NCI-H1092 (cell line): Measurements from ENCODE around the gene NGEF.

ENCODE experiments used
- DNase-seq: peaks from one replicate; lab custom pipeline; 2025; lab: John Stamatoyannopoulos, UW

NGEF gene

DNA sequence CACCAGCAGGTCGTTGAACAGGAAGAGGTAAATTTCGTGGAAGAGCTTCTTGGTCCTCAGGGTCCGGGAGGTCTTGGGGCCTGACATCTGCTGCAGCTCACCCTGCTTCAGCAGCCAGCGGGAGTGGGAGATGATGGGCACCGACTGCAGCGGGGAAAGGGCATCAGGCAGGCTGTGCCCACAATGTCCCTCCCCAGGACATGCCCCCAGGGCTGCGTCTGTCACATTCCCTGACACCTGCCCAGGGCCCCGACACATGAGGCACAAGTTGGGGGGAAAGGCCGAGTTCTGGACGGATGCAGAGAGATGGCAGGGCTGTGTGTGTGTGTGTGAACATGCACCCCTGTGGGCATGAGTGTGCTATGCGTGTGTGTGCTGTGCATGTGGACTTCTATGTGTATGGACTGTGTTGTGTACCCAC, 129.0 kb downstream of the NGEF start:
- DNase-seq, result no peak

DNA sequence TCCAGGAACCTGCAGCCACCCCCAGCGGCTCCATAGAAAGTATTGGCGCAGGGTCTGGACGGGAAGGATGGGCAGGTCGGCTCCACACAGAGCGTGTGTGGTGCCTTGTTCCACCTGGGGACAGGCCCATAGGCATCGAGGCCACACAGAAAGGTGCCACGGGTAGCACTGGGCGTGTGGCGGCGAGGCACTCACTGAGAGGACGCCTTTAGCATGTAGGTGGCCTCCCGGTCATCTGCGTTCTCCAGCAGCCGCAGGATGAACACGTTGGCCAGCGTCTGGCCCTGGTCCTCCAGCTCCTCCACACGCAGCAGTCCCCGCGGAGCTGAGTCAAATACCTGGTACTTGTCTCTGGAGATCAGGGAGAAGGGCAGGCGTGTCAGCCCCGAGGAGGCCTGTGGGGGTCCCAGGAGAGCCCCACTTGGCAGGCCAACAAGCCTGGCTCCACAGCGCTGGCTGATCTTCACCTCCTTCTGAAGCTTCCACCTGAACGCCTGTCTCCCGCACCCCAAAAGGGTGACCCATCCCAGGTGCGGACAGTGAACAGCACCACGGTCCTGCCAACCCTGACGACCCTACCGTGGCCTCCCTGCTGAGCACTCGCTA, 129.8 kb downstream of the NGEF start:
- DNase-seq, result no peak

DNA sequence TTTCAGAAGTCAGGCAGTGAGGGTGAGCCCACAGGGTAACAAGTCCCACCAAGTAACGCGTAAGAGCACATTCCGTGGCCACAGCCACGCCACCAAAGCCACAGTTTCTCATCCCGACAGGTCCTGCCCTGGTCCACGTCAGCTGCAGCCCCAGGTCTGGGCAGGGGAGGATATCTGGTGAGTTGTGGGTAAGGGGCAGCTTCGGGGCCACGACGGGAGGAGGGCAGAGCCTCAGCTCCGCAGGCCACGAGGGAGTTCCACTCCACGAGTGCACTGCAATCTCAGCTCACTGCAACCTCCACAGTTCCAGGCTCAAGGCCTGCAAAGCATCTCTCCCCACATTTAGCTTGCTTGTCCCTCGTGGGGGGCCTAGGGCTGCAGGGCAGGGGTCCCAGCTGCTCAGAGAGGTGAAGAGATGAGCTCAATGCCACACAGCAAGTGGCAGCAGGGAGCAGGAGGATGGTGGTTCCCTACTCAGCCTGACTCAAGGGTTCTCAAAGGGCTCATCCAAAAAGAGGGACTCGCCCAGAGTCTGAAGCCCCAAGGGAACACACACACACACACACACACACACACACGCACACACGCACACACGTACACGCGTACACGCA, 130.4 kb downstream of the NGEF start:
- no peak for DNase-seq

DNA sequence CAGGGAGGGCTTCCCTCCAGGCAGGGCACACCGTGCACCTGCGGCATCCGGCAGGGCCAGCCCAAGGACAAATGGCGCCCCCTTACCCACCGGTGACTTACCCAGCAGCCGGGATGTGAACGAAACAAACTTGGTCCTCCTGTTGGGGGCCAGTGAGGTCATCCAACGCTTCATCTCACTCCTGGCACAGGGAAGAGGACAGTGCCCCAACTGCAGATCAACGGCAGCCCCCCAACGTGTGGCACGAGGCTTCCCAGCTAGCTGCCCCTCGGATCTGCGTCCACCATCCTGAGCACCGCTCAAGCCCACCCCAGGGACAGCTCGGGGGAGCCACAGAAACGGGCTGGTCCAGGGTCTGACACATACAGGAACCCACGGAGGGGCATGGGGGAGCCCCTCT, 131.0 kb downstream of the NGEF start:
- DNase-seq, result no peak

DNA sequence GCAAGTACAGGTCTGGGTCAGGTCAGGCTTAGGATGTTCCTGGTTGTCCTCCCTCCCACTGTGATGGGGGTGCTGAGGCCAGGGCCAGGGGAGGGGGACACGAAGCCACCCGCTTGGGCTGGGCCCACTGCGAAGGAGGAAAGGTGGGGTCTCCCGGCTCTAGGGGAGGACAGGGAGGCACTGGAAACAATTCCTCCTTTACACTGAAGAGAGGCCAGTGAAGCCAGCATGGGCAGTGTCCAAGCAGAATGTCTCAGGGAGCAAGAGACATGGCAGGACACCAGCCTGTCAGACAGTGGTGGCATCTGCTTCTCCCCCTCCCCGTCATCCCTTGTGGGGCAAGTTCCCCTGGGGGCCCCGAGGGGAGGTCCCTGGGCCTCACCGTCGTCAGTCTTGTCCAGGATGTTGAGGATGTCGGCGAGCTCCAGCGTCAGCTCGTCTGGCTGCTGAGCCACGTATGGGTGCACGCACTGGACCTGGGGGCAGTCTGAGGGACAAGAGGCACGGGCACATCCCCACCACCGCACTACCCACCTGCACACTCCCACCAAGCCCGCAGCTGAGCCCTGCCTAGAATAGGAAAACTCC, 132.2 kb downstream of the NGEF start:
- no peak for DNase-seq

DNA sequence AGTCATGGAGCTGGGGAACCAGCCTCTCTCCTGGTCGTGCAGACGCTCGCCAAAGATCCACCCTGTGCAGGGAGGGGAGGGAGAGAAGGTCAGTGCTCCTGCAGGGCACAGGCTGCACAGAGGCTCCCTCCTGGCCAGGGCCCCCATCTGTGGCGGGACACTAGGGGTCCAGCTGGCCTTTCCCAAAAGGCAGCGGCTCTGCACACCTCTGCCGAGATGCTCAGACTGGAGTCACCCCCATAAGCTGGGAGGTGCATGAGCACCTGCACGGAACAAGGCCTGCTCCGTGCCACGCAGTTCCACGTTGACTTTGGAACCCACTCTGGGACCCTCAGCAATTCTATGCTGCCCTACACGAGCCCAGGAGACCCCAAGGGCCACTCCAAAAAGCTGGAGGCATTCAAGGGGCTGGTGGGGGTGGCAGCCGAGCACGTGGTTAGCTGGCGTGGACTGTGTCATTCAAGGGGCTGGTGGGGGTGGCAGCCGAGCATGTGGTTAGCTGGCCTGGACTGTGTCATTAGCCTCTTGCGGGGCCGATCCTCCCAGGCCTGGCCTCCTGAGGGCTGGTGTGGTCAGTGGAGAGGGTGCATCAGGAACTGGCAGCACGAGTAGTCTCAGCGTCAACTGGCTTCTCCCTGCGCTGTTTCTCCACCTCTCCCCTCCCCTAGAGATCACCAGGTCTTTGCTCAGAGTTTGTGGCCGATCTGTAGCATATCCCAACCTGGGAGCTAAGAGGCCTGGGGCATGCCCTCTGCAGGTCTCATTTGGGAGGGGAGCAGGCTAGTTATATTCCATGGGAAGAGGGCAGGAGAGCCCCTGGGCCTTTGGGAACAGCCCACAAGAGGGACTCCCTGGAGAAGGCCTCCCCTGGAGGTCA, 133.2 kb downstream of the NGEF start:
- no peak for DNase-seq

DNA sequence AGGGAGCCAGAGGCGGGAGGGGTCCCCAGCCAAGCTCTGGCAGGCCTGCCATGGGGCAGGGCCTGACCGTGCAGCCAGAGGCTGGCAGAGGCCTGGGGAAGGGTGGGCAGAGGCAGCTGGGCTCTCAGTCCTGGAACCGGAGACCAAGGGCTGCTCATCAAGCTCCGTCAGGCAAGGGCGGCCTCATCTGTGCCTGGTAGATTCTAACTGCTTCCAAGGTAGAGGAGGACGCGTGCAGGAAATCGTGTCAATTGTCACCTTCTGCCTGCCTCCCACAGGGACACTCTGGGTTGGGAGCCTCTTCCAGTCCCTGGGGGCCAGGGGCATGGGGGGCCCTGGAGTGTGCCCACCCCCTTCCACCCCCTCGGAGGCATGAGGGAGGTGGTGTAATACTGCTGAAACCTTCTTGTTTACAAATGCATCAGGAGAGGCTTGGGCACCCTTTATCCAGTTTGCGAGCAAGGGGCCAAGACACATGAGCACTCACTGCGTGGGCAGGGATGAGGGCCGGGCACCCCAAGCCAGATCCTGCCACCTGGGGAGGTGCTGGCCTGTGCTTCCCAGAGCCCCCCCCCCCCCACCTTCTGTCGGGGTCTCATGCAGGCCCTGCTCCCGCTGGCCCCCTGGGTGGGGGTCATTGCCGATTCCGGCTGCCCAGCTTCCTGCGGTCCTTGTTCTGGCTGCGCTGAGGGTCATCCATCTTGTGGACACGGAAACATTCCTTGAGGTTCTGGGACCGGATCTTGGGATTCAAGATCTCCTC, 134.0 kb downstream of the NGEF start:
- DNase-seq, result no peak

DNA sequence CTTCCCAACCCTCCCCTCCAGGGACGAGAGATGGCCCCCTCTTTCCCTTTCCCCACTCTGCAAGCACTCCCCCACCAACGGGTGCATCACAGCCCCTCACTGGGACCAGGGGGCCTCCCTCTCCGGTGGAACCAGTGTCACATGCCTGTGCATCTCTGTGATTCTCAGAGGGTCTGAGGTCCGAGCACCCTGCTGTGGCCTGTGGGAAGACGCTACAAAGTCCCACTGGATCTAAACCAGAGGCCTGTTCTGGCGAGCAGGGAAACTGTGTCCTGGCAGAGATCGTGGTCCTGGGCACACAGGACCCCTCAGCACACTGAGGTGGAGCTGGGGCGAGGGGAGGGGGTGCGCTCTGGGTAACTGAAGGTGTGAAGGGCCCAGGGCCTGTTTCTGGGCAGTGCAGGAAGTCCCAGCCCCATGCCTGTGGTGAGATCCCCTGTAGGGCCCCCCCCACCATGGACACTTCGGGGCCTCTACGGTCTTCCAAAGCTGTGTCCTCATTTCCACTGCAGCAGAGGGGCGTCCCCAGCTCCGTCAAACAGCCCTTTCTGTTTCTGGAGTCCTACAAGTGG, 135.0 kb downstream of the NGEF start:
- DNase-seq, result no peak

DNA sequence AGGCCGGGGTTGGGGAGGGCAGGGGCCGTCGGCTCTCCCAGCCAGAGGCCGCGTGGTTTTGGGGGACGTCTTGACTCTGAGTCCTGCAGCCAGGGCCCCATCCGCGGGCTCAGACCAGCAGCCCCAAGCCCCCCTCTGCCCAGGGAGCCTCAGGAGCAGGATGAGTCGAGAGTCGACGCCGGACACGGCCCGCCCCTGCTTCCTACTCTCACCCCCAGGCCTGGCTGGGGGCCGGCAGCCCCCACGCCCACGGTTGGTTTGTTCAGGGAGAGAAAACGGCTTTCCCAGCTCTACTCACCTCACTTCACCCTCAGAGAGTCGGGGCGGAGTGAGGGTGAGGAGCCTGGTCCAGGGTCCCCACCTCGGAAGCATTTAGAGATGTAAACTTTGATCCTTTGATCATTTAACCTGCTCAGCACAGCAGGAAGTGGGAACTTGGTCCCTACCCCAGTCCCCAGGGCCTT, 136.0 kb downstream of the NGEF start:
- no peak for DNase-seq

DNA sequence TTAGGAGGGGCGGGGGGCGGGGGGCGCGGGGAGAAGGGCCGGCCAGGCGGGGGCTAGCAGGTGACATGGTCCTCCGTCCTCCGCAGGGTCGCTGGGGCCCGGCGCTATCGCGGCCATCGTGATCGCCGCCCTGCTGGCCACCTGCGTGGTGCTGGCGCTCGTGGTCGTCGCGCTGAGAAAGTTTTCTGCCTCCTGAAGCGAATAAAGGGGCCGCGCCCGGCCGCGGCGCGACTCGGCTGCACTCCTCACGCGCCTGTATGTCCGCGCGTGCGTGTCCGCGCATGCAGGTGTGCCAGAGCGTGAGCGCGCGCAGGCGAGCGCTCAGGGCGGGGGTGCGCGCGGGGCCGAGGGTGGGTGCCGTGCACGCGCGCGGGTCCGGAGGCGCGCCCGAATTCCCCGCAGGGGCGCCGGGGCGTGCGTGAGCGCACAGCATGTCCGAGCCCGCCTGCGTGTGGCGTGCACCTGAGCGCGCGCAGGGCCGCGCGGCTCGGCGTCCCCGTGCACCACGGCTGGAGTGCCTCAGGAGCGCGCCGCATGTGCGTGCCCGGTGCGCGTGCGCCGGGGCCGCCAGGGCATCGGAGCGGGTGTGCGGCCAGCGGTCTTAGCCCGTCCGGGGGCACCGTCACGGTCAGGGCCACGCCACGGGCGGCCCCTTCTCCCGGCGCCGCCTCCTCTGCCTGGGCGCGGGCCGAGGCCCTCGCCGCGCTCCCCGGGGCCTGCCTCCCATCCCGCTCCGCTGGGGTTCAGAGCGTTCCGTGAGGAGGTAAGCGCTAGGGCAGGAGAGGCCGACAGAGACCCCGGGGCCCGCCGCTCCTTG, 136.7 kb downstream of the NGEF start:
- DNase-seq, result peak; percentile 46

DNA sequence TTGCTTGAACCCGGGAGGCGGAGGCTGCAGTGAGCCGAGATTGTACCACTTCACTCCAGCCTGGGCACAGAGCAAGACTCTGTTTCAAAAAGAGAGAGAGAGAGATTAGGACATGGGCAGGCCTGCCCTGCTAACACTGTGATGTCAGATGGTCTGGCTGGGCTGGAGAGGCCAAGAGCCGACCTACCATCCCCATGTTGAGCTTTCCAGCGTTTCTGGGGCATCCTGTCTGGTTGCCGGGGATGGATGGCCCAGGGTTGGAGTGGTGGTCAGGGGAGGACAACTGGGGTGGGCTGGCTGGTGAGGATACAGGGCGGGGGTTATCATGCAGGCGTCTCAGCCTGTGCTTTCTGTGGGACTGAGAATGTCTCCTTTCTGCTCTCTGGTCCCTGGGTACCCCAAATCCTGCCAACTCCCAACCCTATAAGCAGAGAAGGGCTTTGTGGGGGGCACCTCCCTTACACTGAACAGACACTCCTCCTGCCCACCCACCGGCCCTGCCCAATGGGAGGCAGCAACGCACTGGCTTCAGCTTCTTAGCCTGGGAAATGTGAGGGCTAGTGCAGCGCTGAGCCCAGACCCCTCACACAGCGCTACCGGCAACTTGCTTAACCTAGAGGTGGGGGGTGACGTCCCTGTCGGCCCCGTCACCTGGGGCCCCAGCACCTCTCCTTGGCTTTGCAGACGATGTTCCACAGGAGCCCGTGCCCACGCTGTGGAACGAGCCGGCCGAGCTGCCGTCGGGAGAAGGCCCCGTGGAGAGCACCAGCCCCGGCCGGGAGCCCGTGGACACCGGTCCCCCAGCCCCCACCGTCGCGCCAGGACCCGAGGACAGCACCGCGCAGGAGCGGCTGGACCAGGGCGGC, 137.6 kb downstream of the NGEF start:
- peak; percentile 12 for DNase-seq

DNA sequence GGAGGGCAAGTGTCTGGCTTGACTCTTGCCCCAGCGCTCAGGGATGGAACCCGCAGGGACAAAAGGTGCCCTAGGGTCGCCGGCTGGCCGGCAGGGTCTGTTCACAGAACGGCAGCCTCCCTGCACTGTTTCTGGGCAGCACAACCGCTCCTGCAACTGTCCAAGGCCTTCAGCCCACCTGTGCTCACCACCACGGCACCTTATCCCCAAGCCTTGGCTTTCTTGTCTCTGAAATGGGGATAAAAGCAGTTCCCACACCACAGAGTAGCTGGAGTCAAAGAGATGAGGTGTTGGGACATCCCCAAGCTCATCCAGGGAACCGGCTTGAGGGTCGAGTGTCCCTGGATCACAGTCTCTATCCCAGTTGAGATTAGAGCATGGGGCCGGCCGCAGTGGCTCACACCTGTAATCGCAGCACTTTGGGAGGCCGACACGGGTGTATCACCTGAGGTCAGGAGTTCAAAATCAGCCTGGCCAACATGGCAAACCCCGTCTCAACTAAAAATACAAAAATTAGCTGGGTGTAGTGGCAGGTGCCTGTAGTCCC, 138.3 kb downstream of the NGEF start:
- DNase-seq, result no peak

DNA sequence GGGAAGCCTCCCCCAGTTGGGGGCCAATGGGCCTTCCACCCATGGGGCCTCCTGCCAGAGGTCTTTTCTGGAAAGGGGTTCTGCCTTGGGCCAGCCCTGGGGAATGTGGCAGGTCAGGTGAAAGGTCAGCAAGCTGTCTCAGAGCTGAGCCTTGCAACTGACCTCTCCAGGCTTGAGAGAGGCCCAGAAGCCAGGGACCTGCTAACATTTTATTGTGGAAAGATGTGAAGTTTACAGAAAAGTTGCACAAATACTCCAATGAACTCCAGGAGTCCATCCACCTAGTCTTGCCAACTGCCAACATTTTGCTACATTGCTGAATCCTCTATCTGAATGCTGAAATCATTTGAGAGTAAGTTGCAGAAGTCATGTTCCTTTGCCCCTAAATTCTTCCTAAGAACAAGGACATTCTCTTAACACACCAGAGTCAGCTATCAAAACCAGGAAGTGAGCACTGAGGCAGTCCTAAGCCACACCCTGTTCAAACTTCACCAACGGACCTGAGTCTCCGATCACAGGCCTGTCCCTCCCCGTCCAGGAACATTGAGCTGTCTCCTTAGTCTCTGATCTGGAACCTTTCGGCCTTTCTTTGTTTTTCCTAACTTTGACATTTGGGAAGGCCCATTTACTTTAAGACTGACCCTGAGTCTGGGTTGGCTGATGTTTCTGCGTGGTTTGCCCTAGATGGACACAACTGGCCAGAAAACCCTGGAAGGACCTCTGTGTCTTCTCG, 139.0 kb downstream of the NGEF start:
- no peak for DNase-seq

DNA sequence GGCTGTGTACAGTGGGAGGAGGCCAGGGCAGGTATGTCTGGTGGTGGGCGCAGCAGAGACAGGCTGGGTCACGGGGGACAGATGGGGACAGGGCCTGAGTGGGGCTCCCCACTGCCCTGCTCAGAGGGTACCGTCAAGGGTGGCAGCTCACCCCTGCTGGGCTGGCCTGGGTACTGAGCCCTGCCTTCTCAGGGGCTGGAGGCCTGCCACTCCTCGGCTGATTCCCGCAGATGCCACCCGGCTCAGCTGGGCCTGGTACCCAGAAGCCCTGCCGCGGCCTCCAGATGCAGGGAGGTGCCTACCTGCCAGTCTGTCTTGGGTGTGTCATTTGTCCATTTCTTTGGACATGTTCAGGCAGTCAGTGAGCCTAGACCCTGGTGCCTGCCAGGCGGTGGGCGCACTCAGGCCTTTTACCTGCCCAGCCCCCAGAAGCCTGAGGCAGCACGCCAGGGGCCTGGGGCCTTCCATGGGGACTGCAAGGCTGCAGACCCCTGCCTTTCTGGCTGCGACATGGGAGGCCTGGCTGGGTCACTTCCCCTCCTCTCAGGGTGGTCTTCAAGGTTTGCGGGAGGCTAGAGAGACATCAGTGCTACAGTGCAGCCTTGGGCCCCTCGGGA, 139.7 kb downstream of the NGEF start:
- DNase-seq, result no peak

DNA sequence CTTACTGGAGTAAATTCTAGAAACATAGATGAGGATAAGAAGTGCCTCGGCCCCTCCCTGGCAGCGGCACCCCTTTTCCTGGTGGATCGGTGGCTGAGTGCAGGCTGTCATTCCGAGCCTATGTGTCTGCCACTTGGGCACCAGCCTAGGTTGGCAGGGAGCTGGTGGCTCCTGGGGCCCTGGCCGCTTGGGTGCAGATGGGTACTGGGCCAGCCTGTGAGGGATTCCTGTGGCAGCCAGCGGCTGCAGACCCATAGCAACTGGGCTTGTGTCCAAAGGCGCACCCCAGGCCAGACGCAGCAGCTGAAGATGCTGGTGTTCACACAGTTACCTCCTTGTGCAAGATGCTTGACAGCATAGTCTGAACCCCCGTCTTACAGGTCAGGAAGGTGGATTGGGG, 140.2 kb downstream of the NGEF start:
- no peak for DNase-seq

DNA sequence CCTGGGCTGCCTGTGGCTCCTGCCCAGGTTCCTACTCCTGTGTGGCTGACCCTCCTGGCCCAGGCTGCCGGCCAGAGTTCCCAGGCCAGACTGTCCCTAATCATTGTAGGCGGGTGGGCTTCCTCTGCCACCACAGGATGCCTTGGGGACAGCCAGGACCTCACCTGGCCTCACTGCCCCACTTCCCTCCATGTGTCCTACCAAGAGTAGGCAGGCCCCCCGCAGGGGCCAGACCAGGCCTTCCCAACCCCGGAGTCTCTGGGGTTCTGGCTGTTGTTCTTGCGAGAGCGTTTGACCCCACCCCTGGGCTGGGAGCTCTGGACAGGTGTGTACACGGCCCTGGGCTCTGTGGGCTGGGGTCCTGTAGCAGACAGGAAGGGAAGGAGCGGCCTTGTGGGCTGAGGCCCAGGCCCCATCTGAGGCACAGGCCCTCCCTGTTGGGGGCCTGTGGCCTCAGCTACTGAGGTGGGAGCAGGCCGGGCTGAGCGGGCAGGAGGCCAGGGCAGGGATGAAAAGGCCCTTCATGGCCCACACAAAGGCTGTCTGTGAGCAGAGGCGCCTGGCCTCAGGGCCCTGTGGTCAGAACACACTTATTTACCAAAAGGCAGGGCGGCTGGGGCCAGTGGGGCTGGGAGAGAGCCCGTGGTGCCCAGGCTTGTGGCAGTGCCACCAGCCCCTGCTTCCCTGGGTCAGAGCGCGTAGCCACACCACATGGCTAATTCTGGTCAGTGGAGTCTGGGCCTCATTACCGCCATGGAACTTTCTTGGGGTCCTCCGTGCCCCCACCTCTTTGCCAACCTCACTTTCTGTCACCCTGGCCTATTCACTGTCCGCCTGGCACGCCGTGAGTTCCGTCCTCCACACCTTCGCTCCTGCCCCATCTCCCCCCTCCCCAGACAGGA, 141.0 kb downstream of the NGEF start:
- DNase-seq, result no peak

DNA sequence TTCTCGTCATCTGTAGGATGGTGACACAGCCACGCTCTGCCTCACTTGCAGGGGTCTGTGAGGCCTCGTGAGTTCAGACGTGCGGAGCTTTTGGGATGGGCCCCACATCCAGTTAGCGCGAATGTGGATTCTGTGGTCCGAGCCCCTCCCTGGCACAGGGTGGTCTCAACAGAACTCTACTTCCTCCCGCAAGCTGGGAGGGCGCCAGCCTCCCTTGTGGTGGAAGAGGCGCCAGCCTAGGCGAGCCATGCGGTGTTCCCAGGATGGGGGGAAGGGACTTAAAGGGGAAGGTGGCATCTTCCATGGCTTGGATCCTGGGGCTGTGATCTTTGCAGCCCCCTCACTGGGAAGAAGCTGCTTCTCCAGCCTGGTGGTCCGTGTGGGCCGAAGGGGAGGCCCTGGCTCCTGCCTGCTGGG, 141.6 kb downstream of the NGEF start:
- DNase-seq, result no peak
